ENCODE results near the gene SYCP2. TPM values are rescaled to one million over a fixed set of nuclear protein-coding genes. Genes with fewer than 3 reads are reported as not detected.

Gene SYCP2
- total and polyA plus RNA-seq, 2 of the 8 experiments (the other 6 are each of a cell fraction or from before 2014, with no cell fraction given) = 0.02 to 0.50 TPM

- Histone ChIP-seq H2AFZ (ENCODE audit: low read length) (no peak overlapping the region), H4K8ac (ENCODE audit: extremely low read depth, insufficient read depth, low read length) (no peak overlapping the region), H4K20me1 (replicated peaks in 1 of 2; ENCODE audit: control insufficient read depth in 1 of 2, insufficient read depth in 2 of 2, low read length in 2 of 2) (peaks cover 0 to 1% of the 10 kb centered on the region in 2 experiments), H3K14ac (ENCODE audit: insufficient read length) (no peak overlapping the region), H3K56ac (replicated peaks; ENCODE audit: insufficient read length, low read depth, low read length) (no peak overlapping the region), H3K18ac (ENCODE audit: extremely low read depth, low read length) (no peak overlapping the region), H3K9me3 (ENCODE audit: insufficient read depth in 2 of 2, low read depth in 1 of 2, low read length in 1 of 2) (peaks cover 87 to 98% of the 10 kb centered on the region in 2 experiments), H3K4ac (replicated peaks; ENCODE audit: insufficient read length, low read depth, low read length) (no peak overlapping the region), H3K27ac (ENCODE audit: low read depth, low read length) (no peak overlapping the region), H2BK120ac (replicated peaks; ENCODE audit: low read depth, low read length) (no peak overlapping the region), H3K79me1 (ENCODE audit: low read depth, low read length) (no peaks in the 10 kb centered on the region), H3K23ac (ENCODE audit: insufficient read length) (no peak overlapping the region), H3K23me2 (ENCODE audit: low read depth, low read length) (no peaks in the 10 kb centered on the region), H2BK5ac (ENCODE audit: low read depth, low read length) (no peak overlapping the region), H3K4me3 (ENCODE audit: extremely low read depth in 1 of 4, insufficient read depth in 2 of 4, low read depth in 3 of 4, low read length in 4 of 4) (no peak overlapping the region), H3K79me2 (ENCODE audit: control insufficient read depth in 1 of 2, insufficient read depth in 2 of 2, low read length in 2 of 2) (no peaks in the 10 kb centered on the region), H2BK12ac (ENCODE audit: low read depth, low read length) (no peak overlapping the region), H2AK5ac (ENCODE audit: low read depth, low read length) (no peak overlapping the region), H4K5ac (ENCODE audit: insufficient read length, low read depth, low read length) (no peak overlapping the region), H2BK15ac (ENCODE audit: low read length) (no peak overlapping the region), H4K91ac (replicated peaks; ENCODE audit: insufficient read length, low read length) (no peak overlapping the region), H3K9ac (replicated peaks in 1 of 4; ENCODE audit: extremely low read depth in 1 of 4, low read depth in 3 of 4, low read length in 3 of 4) (no peak overlapping the region), H3K27me3 (replicated peaks in 1 of 4; ENCODE audit: control insufficient read depth in 3 of 4, extremely low read depth in 1 of 4, insufficient read depth in 3 of 4, low read length in 3 of 4) (peaks cover 0 to 2% (median 0%) of the 10 kb centered on the region in 4 experiments; a peak in 1 of 7 replicates), H3K36me3 (ENCODE audit: control insufficient read depth in 2 of 4, insufficient read depth in 4 of 4, low read length in 3 of 4) (no peaks in the 10 kb centered on the region; a peak in 1 of 8 replicates), H3K4me1 (replicated peaks in 1 of 4; ENCODE audit: control insufficient read depth in 3 of 4, insufficient read depth in 4 of 4, low read length in 3 of 4) (peaks cover 0 to 7% (median 0%) of the 10 kb centered on the region in 4 experiments; a peak in 1 of 7 replicates), H3K4me2 (ENCODE audit: insufficient read depth in 1 of 2, low read depth in 2 of 2, low read length in 2 of 2) (no peak overlapping the region), H2BK20ac (ENCODE audit: low read length) (no peak overlapping the region)
- POLR2A ChIA-PET (ENCODE audit: partially characterized antibody) = no interaction called here
- CTCF ChIA-PET (ENCODE audit: partially characterized antibody) = interaction anchor here (1.1 kb wide), 1 partner anchor 253 kb away, joined by 3 read pairs; no protein-coding TSS in a partner anchor
- no peak for FAIRE-seq
- peak in 1 of 2 experiments; percentile 41 for DNase-seq (ENCODE audit: low read depth in 1 of 2, low spot score in 2 of 2)
- 72% methylated on average over 8 of the region's 8 CpGs; no CpG with 5 or more reads in 1 of the 2 experiments for WGBS, 2 experiments (ENCODE audit: extremely low coverage in 1 of 2, insufficient coverage in 1 of 2, insufficient read length in 1 of 2, insufficient replicate concordance in 2 of 2, low coverage in 1 of 2, low lambda C conversion rate in 2 of 2, missing lambda C conversion rate in 1 of 2)
- TF ChIP-seq BACH1 (IDR thresholded peaks at IDR 0.05; ENCODE audit: low read length) = no peak
Observed at GRCh38 chr20:59824711-59825562, 108.5 kb downstream of the SYCP2 start.

All from H1 (cell line).